GM21717 (cell line): Measurements from ENCODE around the gene F13A1.

Source experiments
- ATAC-seq: cut with Tn5 transposase; IDR thresholded peaks from one replicate; pipeline ENCODE4 v1.9.1; 2021; ENCODE audit warnings: mild to moderate bottlenecking, moderate library complexity; ENCODE audit not compliant: unreplicated experiment

Gene F13A1

DNA sequence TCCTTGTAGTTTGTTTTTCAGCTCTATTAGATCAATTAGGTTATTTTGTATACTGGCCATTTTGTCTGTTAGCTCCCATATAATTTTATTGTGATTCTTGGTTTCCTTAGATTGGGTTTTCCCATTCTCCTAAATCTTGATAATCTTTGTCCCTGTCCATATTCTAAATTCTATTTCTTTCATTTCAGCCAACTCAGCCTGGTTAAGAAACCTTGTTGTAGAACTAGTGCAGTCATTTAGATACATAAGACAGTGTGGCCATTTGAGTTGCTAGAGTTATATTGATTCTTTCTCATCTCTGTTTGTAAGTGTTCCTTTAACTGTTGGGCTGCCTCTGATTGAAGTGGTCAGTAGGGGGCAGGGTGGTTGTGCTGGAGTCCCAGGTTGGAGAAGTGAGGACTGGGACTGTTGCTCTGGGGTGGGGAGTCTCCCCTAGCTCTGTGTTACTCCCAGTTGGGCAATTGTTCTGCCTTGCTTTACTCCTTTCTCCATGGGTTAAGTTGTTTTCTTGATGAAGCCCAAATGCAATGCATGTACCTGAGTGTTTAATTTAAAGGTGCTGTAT is 214.9 kb downstream of the F13A1 start:
- no peak for ATAC-seq
